ENCODE data around the gene OGFOD2.
A peak's percentile ranks its signal among the peaks of the same experiment; 100 is the strongest.

Gene OGFOD2

GRCh38 chr12:122960193-122960569, 14.9 kb upstream of the OGFOD2 start:
- no peak for DNase-seq
- TF ChIP-seq GATA1 (IDR thresholded peaks at IDR 0.05; ENCODE audit: low read depth, low read length) (no peak), POLR2A (IDR thresholded peaks at IDR 0.05; ENCODE audit: low read length) (no peak)

GRCh38 chr12:122961531-122962329, 13.3 kb upstream of the OGFOD2 start:
- no peak for TF ChIP-seq GATA1 (IDR thresholded peaks at IDR 0.05; ENCODE audit: low read depth, low read length)
- no peak for TF ChIP-seq POLR2A (IDR thresholded peaks at IDR 0.05; ENCODE audit: low read length)

GRCh38 chr12:122963941-122964265, 11.1 kb upstream of the OGFOD2 start:
- DNase-seq, result no peak
- no peak for TF ChIP-seq GATA1 (IDR thresholded peaks at IDR 0.05; ENCODE audit: low read depth, low read length)
- TF ChIP-seq POLR2A (IDR thresholded peaks at IDR 0.05; ENCODE audit: low read length), result no peak

More at GRCh38 chr12:122961531-122962329, 13.3 kb upstream of the OGFOD2 start:
- DNase-seq, result peak; percentile 61 to 70

GRCh38 chr12:122964439-122965257, 10.4 kb upstream of the OGFOD2 start:
- DNase-seq, result peak; percentile 63 to 88
- TF ChIP-seq POLR2A (IDR thresholded peaks at IDR 0.05; ENCODE audit: low read length) (no peak), GATA1 (IDR thresholded peaks at IDR 0.05; ENCODE audit: low read depth, low read length) (no peak)

GRCh38 chr12:122965321-122965751, 9.7 kb upstream of the OGFOD2 start:
- DNase-seq, result peak; percentile 53 to 59
- TF ChIP-seq POLR2A (IDR thresholded peaks at IDR 0.05; ENCODE audit: low read length) (no peak), GATA1 (IDR thresholded peaks at IDR 0.05; ENCODE audit: low read depth, low read length) (no peak)

GRCh38 chr12:122965851-122966742, 8.9 kb upstream of the OGFOD2 start, which contains the start of gene ABCB9:
ABCB9 (minus strand) TSS chr12:122966463; CDS start chr12:122960235, 6,228 bp downstream.
- DNase-seq, result peak; percentile 95 to 97
- peak; percentile 52 for TF ChIP-seq POLR2A (IDR thresholded peaks at IDR 0.05; ENCODE audit: low read length)
- no peak for TF ChIP-seq GATA1 (IDR thresholded peaks at IDR 0.05; ENCODE audit: low read depth, low read length)

GRCh38 chr12:122966743-122967550, 8.1 kb upstream of the OGFOD2 start:
- TF ChIP-seq GATA1 (IDR thresholded peaks at IDR 0.05; ENCODE audit: low read depth, low read length) (no peak), POLR2A (IDR thresholded peaks at IDR 0.05; ENCODE audit: low read length) (no peak)
- DNase-seq, result no peak

GRCh38 chr12:122968104-122968503, 6.9 kb upstream of the OGFOD2 start:
- no peak for DNase-seq
- TF ChIP-seq POLR2A (IDR thresholded peaks at IDR 0.05; ENCODE audit: low read length), result no peak
- TF ChIP-seq GATA1 (IDR thresholded peaks at IDR 0.05; ENCODE audit: low read depth, low read length), result no peak

- no peak for TF ChIP-seq GATA1 (IDR thresholded peaks at IDR 0.05; ENCODE audit: low read depth, low read length)
- no peak for TF ChIP-seq POLR2A (IDR thresholded peaks at IDR 0.05; ENCODE audit: low read length)
- DNase-seq, result no peak
These were observed 5.4 kb upstream of the OGFOD2 start for GRCh38 chr12:122969676-122970075.

GRCh38 chr12:122974274-122974891, 661 bp upstream of the OGFOD2 start:
- TF ChIP-seq POLR2A (IDR thresholded peaks at IDR 0.05; ENCODE audit: low read length) (peak; percentile 54), GATA1 (IDR thresholded peaks at IDR 0.05; ENCODE audit: low read depth, low read length) (no peak)
- peak; percentile 99 to 100 for DNase-seq

- TF ChIP-seq GATA1 (IDR thresholded peaks at IDR 0.05; ENCODE audit: low read depth, low read length) (no peak), POLR2A (IDR thresholded peaks at IDR 0.05; ENCODE audit: low read length) (no peak)
These were observed 975 bp downstream of the OGFOD2 start for GRCh38 chr12:122975790-122976647.

GRCh38 chr12:122976648-122976975, 1.6 kb downstream of the OGFOD2 start:
- TF ChIP-seq POLR2A (IDR thresholded peaks at IDR 0.05; ENCODE audit: low read length), result no peak
- no peak for TF ChIP-seq GATA1 (IDR thresholded peaks at IDR 0.05; ENCODE audit: low read depth, low read length)
- DNase-seq, result no peak

More at GRCh38 chr12:122975790-122976647, 975 bp downstream of the OGFOD2 start:
- DNase-seq, result peak; percentile 82 to 83

Data from erythroblast (primary cell).